GM19351 (cell line): ENCODE data around the gene NKAIN1.
"Not testable (repeated sequence)": the region's sequence is repeated elsewhere in the genome, so short reads cannot be mapped to it uniquely, and the experiment has no call there.

Experiments used
- ATAC-seq: cut with Tn5 transposase; IDR thresholded peaks from one replicate; pipeline ENCODE4 v1.9.1; 2021; ENCODE audit warnings: mild to moderate bottlenecking, moderate library complexity; ENCODE audit not compliant: unreplicated experiment

The NKAIN1 gene

DNA sequence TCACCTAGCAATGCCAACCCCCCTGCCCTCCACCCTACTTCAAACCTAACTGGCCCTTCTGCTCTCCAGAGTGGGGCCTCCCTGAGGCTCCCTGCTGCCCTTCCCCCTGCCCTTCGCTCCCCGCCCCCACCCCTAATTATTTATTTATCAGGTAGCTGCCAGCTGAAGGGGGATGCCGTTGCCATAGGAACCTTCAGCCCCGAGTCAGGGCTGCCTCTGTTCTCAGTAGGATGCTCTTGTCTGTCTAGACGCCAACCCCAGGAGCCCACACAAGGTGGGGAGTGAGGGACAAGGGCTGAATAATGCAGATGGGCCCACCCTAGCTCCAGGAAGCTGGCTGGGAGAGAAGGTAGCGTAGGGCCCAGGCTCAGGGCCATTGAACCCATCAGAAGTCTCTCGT is 41.1 kb downstream of the NKAIN1 start:
- ATAC-seq = no peak

- ATAC-seq = no peak
Observed at GRCh38 chr1:31198150-31198549, 41.5 kb downstream of the NKAIN1 start.

- no peak for ATAC-seq
Observed at GRCh38 chr1:31196685-31197084, 43.0 kb downstream of the NKAIN1 start.

GRCh38 chr1:31195267-31195666 is 44.4 kb downstream of the NKAIN1 start:
- ATAC-seq = not testable (repeated sequence)

- ATAC-seq = no peak
Observed at GRCh38 chr1:31193729-31194128, 46.0 kb downstream of the NKAIN1 start.

- no peak for ATAC-seq
Observed at GRCh38 chr1:31191281-31191680, 48.4 kb downstream of the NKAIN1 start.

GRCh38 chr1:31189696-31190674 is 49.7 kb downstream of the NKAIN1 start:
- no peak for ATAC-seq

DNA sequence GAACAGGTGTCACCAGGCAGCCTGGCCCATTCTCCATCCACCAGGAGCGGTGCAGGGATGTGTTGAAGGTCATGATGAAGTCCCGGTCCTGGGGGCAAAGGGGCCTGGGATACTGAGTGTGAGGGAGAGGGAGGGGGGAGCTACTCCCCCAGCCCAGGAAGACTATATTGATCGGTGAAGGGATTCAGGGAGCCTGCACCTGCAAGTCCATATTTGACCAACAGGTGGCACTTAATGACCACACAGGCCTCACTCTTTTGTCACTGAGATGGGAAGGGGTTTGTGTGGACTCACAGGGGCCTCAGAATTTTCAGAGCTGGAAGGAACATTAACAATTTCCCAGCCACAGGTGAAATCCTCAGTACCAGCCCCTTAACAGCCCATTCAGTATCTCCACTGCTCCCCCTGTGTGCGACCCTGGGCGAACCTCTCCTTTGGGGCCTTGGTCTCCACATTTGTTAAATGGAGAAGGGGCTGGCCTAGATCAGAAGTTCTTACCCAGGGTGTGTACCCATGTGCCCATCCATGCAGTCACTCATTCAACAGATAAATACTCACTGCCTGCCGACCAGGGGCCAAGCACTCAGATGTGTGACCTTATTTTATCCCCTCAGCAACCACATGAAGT is 55.6 kb downstream of the NKAIN1 start:
- no peak for ATAC-seq

DNA sequence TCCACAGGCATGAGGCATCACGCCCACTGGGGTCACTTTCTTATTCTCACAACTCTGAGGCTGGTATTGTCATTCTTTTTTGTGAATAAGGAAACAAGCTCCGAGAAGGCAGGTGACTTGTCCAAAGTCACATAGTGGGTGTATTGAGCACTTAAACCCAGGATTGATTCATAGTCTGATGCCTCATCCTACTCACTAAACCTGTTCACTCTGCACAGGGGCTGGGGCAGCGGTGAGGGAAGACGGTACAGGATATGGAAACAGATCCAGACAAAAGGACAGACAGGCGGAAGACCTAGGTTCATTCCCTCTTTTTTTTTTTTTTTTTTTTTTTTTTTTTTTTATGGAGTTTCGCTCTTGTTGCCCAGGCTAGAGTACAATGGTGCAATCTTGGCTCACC is 56.6 kb downstream of the NKAIN1 start:
- ATAC-seq = no peak

DNA sequence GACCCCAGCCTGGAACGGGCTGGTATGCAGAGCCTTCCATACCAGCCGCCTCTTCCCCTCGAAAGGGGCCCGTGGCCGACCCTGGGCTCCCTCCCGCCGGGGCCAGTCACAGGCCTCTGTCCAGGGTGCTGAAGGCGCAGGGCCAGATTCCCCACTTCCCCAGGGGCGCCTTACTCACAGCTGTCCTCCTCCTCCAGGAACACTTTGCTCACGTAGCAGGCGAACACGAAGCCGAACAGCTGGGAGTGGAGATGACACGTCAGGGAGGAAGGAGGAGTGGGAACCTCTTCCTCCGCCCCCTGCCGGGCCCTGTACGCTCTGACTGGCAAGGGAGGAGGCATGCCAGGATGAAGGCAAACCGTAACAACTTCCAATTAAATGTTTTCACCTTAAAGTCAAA is 57.3 kb downstream of the NKAIN1 start:
- ATAC-seq = no peak

- no peak for ATAC-seq
Observed at GRCh38 chr1:31181515-31182343, 58.0 kb downstream of the NKAIN1 start.

DNA sequence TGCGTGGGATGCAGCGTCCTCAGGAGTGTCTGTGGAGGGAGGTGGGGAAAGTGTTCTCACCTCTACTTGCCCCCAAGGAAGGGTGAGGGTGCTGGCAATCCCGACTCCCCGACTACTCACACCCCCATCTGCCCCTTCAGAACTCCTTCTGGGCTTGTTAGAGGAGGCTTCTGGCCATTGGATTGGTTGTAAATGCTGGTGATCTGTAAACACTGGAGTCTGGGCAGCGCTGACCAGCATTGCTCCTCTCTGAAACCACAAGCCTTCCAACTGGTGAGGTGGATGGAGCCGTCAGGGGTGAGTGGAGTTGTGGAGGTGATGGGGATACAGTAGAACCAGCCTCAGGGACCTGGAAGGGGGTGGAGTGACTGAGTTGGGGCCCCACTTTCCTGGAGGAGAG is 59.3 kb downstream of the NKAIN1 start:
- ATAC-seq = no peak

- ATAC-seq = not testable (repeated sequence)
Observed at GRCh38 chr1:31176291-31176690, 63.4 kb downstream of the NKAIN1 start.

- ATAC-seq = no peak
Observed at GRCh38 chr1:31170486-31170735, 69.3 kb downstream of the NKAIN1 start.

GRCh38 chr1:31166462-31166861 is 73.2 kb downstream of the NKAIN1 start:
- no peak for ATAC-seq

DNA sequence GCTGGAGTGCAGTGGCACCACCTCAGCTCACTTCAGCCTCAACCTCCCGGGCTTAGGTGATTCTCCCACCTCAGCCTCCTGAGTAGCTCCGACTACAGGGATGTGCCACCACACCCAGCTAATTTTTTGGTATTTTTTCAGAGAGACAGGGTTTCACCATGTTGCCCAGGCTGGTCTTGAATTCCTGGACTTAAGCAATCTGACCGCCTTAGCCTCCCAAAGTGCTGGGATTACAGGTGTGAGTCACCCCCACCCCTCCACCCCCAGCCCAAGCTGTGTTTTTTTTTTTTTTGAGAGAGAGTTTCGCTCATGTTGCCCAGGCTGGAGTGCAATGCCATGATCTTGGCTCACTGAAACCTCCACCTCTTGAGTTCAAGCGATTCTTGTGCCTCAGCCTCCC is 75.4 kb downstream of the NKAIN1 start:
- no peak for ATAC-seq

DNA sequence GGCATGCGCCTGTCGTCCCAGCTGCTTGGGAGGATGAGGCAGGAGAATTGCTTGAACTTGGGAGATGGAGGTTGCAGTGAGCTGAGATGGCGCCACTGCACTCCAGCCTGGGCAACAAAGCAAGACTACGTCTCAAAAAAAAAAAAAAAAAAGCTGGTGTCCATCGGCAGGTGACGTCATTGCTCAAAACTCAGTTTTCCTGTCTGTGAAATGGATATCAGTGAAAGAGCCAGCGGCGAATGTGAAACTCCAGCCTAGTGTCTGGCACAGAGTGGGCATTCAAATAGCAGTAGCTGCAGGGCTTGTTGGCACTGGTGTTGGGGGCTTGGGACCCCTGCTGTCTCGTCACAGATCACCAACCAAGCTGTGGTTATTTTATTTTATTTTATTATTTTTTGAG is 75.8 kb downstream of the NKAIN1 start:
- ATAC-seq = no peak

- ATAC-seq = no peak
Observed at GRCh38 chr1:31161571-31161970, 78.1 kb downstream of the NKAIN1 start.

DNA sequence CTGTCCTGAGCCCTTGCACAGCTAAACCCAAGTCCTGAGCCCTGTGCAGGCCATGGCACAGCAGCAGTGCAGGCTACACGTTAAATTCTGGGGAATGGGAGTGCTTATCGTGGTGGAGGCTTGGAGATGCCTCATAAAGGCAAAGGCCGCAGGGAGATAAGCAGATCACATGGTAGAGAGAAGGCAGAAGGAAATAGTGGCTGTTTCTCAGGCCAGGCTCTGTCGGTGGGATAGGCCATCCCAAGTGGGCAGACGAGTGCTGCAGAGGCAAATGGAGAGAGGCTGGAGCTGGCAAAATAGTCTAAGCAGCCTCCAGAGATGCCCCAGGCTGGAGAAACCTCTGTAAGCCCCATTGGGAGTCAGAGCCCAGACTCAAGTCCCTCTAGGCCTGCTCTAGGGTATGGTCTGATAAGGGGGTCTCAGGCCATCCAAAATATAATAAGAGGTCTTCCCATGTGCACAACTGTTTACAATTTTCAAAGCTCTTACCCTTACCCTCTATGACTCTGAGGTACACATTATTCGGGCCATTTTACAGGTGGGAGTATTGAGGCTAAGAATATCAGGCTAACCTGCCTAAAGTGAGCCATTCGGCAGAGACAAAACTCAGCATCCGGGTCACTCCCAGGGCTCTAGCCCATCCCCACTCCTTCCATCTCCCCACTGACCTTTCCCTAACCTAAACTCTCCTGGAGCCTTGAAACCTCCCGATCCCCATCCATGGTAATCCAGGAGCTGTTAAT is 79.6 kb downstream of the NKAIN1 start:
- ATAC-seq = no peak

- no peak for ATAC-seq
Observed at GRCh38 chr1:31159323-31159722, 80.4 kb downstream of the NKAIN1 start.

GRCh38 chr1:31155216-31155806 is 84.4 kb downstream of the NKAIN1 start:
- ATAC-seq = peak; percentile 75
